Right kidney (tissue), 1 donor: Measurements from ENCODE around the gene PSMG4.
"Not testable (repeated sequence)": the region's sequence is repeated elsewhere in the genome, so short reads cannot be mapped to it uniquely, and the experiment has no call there.

Source experiments
- DNase-seq: peaks from one replicate; pipeline ENCODE4 v3.0.0-alpha.2; 2016

PSMG4 gene

DNA sequence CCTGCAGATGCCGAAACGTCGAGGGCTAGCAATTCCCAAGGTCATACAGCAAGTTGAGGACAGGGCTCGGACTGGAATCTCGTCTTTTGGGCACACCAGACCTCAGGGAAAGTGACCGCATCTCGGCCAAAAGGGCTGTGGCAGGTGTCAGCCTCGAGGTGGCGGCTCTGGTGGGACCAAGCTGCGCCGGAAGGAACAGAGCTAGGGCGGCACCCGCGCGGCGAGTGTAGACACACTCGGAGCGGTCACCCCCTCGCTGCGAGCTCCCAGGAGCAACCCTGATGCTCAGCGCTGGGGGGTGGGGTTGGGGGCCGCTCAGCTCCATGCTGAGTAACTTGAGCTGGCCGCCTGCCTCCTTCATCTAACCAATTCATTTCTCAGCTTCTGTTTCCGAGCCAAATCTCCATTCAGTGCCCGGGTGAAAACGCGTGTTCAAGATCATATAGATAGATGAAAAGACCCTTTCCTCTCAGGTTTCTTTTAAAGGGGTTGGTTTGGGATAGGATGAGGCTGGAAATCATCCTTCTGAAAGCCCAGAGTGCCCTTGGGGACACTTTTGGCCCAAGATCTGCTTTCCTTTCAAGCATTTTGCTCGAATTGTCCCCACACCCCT, 29.1 kb upstream of the PSMG4 start:
- DNase-seq: peak; percentile 75

DNA sequence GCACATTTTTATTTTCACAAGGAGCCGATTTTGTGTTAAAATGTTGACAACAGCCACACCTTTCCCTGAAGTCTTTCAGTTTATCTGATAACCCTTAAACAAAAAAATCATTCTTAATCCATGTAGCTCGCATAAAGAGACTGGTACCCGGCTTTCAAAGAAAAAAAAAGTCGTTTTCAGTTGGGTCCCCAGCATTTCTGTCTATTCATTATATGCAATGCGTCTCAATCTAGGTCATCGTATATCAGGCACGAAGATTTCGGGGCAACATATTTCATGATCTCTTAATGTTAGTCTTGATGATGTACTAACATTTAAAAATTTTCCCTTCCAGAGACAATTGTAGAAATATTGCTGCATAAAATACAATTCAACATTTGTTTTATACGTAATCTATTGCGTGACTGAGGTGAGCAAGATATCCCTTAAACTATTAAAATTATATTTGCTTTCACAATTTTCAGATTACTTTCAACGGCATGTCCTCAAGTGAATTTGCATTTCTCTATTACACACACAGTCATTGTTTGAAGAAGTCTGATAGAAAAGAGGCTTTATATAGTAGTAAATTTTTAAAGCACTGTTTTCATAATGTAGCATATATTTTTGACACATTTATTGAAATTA, 28.4 kb upstream of the PSMG4 start:
- DNase-seq: no peak

DNA sequence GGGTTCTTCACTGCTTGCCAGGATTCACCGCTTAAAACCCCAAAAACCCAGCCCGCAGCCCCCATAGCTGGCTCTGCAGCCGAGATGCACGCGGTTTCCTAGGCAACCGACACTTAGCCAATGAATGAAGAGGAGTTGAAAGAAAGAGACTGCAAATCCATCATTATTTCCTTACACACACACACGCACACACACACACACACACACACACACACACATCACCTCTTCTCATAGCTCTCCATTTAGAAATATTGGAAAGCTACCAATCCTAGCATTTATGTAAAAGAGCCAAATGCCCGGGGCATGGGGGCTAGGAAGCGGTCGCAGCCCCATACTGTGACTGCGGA, 27.9 kb upstream of the PSMG4 start:
- DNase-seq: no peak

DNA sequence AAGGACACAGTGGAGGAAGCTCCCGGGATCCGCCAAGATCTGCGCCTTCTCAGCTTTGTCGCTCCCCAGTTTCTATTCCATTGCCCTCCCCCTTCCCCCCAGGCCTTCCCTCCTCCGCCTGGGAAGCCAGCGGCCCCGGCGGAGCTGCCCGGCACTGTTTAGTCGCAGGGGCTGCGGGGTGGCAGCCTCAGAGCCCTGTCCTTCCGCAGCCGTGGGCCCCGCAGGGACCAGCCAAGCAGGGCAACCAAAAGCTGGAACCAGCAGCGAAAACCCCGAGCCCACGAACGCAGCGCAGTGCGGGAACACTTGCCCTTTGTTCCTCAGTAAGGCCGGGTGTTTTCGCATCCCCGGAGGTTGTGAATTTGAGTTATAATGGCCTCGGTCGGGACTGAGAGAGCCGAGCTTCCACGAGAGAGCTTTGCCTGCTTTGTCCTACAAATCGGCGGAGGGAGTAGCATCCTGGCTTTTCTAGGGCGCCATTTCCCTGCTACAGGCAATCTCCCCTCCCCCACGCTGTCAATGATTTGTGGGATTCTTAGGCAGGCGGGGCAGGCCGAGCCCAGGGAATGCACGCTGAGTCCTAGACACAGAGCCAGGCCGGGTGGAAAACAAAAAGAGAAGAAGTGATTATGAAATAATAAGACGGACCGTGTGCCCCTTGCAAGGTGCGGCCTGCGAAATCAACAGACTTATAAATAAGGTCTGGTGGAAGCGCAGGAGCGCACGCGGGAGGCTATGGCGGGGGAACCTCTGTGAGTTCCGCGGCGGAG, 27.3 kb upstream of the PSMG4 start:
- DNase-seq: peak; percentile 94

DNA sequence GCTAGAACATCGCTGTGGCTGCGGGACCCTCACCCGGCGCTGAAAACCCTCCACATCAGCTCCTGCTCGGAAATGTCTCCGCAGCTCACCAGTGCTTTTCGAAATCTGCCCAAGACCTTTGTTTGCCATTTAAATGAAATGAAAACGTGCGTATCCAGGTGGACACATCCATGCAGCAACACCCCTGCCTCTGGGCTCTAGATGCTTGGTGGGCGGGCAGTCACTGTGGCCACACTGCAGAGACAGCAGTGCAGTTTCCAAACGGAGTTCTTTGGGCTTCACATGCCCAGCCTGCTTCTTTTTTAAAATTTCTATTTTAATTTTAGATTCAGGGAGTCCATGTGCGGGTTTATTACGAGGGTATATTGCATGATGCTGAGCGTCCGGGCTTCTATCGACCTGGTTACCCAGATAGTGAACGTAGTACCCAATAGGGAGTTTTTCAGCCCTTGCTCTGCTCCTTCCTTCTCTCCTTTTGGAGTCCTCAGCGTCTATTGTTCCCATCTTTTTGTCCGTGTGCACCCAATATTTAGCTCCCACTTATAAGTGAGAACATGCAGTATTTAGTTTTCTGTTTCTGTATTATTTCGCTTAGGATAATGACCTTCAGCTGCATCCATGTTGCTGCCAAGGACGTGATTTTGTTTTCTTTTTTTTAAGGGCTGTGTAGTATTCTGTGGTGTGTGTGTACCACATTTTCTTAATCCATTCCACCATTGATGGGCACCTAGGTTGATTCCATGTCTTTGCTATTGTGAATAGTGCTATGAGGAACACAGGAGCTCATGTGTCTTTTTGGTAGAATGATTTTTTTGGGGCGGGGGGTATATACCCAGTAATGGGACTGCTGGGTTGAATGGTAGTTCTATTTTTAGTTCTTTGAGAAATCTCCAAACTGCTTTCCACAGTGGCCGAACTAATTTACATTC, 26.5 kb upstream of the PSMG4 start:
- no peak for DNase-seq

DNA sequence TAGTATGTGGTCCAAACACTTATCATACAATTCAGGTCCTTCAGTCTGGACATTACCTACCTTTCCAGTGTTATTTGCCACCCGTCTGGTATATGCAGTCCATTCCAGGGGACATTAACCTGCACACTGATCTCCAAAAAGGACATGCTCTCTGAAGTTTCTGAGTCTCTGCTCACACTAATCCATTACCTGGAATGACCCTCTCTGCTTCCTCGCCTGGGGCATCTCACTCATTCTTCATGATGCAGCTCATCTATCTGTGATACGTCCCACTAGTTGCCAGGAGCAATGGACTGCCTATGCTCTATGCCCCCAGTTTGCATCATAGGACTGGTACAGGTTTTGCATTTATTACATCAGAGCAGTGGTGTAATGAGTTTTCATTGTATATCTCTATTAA, 25.4 kb upstream of the PSMG4 start:
- no peak for DNase-seq

DNA sequence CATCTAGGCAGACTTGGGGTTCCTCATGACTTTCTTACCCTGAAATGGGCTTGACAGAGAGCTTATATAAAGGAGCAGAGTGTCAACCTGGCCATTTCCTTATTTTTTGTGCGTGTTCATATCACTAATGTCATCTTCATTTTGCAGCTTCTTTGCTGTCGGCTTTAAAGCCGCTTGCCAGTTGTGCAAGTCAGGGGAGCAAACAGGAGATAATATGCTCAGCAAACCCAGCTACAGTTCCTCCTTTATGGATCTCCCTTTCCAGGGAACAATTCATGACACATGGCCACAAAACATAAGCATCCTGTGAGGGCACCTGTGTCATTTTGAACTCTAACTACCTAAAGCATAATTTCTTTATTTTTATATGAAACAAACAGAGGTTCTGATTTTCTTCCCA, 24.8 kb upstream of the PSMG4 start:
- no peak for DNase-seq

DNA sequence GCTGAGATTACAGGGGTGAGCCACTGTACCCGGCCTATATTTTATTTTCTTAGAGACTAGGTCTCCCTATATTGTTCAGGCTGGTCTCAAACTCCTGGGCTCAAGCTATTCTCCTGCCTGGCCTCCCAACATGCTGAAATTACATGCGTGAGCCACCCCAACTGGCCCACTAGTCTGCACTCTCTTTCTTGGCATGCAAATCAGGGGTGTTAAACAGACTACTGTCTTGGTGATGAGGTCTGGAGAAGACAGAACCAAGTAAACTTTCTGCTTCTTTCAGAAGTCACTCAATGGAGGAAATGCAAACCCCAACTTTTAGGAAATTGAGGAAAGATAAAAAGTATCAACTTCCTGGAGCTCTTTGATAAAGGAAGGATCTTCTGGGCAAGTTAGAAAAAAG, 23.3 kb upstream of the PSMG4 start:
- no peak for DNase-seq

DNA sequence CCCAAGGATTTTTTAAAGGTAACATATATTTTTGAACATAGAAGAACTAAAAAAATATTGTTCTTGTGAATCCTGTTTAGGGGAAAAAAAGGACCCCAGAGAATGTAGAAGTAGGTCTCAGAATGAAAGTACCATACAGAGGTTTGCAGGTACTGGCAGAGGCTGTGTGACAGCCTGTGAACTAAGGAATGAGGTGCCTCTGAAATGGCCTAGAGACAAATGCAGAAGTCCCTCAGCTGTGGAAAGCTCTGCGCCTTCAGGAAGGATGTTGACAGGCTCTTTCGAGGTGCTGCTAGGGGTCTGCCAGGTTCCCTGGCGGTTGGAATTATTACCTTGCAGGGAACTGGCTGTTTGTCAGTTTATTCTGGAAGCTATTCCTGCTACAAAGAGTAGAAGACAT, 22.7 kb upstream of the PSMG4 start:
- DNase-seq: no peak

DNA sequence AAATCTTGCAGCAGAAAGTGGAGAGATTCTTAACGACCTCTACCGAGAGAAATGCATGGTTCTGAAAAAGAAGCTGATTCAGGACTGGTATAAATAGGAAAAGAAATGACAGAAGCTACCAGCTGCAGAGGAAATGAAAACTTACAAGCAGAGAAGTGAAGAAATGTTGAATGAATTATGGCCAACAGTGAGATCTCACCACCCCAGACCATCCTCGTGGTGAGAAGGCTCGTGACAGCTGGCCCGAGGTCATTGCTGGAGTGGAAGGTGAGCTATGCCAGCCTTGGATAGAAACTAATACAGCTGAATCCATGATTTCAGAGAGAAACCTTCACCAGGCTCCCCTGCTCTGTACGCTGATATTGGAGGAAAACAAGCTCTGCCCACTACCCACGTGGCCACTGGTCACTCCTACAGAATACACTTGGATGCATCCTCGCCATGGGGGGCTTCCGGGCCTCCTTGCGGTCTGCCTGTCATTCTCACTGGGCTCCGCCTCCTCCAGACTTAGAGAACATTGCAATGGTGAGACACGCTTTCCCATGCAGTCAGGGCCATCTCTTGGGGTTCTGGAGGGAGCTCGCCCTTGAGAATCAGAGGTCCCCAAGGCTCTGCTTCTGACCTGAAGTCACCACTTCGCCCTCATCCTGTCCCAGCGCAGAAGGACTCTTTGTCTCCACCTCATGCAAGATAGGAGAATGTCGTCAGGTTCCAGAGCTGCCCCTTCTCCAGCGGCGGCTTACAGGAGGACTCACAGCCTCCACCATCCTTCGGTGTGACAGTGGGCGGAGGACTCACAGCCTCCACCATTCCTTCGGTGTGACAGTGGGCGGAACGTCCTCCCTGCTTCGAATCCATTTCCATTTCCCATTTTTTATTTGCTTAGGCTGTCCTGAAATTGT, 20.7 kb upstream of the PSMG4 start:
- no peak for DNase-seq

DNA sequence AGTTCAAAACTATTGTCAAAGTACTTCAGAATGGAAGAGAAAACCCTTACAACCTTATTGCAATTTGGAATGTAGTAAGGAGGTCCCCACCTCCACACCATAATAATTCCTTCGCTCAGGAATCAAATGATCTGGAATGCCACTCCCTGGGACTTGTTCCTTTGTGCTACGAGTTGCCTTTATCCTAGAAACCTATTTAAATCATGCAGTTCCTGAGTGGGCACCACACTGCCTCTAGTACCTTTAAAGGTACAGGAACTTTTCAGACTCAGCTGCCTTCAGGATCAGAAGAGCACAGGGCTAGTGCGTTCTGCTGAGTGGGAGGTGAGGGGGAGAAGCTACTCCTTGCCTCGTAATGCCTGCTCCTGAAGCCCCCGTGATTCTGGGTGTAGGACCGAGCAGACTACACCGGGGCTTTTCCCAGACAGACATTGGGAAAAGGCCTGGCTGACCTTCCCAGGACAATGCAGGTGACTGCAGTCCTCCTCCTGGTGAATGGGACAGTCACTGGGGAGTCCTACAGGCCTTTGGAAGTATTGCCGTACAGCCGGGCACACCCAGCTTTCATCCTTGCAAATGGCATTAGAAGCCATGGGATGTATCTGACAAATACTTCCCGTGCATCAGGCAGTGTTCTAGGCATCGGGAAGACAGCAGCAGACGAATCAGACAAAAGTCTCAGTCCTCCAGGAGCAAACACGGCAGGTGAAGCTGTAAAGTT, 19.5 kb upstream of the PSMG4 start:
- DNase-seq: no peak

DNA sequence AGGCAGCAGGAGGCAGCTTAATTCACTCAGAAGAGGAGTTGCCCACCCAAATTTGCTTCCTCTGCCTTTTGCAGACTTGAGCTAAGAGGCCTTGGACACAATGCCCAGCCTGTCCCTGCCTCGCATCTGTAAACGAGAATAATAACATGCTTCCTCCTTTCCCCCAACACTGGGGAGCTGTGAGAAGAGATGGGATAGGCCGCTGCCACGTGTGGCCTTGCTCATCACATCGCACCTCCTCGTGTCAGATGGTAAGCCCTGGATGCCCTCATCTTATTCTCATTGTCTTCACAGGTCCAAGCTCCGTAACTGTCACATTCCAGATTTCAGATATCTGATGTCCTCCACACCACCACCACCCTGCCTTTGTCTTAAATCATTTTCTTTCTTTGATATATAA, 18.2 kb upstream of the PSMG4 start:
- no peak for DNase-seq

DNA sequence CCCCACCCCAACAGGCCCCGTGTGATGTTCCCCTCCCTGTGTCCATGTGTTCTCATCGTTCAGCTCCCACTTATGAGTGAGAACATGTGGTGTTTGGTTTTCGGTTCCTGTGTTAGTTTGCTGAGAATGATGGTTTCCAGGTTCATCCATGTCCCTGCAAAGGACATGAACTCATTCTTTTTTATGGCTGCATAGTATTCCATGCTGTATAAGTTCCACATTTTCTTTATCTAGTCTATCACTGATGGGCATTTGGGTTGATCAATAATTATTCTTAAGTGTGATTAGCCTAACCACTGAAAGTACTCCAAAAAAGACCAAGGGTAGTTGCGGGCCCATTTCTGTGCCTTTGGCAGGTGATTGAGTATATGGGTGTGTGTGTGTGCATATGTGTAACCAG, 17.0 kb upstream of the PSMG4 start:
- not testable (repeated sequence) for DNase-seq

DNA sequence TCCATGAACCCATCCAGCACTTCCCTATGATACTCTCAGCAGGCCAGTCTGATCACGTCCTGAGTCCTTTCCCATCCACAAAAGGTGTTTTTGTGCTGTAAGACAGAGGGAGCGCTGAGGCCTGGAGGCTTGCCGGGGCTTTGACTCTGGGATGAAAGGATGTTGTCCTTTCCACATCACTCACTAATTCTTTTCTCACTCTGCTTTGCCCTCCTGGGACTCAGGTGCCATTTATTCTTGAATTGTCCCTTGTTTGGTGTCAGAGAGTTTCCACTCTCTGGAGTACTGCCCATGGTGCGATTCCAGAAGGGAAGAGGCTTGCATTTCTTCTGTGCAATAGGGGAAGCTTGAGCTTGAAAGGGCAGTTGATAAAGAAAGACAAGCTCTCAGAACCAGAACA, 16.0 kb upstream of the PSMG4 start:
- no peak for DNase-seq

DNA sequence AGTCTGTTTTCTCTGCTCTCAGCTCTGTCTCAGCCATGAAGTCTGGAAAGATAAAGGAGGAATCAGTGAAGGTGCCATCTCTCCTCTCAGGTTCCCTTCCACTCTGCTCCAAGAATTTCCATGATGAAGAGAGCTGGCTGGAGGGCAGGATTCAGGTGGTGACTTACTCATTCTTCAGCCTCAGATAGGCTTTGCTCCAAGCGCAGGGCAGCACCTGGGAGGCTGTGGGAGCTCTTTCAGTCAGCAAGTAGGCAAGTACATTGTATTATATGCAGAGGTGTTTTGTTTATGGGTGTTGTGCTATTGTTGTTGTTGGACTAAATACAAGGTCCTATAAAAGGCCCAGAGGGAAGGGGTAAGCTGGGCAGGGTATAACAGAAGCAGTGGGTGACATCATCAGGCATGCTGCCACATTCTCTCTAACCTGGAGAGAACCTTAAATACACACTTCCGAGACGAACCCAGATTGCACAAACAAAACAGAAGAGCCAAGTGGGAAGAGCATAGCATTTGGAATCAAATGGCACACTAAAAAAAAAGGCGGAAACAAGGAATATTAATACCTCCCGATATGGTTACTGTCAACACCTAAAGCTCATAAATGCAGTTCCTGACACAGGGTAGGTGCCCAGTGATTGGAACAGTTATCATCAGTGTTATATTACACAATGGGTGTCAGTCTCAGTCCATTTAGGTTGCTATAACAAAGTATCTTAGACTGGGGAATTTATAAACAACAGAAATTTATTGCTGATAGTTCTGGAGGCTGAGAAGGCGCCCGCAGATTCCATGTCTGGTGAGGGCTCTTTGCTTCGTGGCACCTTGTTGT, 14.5 kb upstream of the PSMG4 start:
- DNase-seq: no peak

DNA sequence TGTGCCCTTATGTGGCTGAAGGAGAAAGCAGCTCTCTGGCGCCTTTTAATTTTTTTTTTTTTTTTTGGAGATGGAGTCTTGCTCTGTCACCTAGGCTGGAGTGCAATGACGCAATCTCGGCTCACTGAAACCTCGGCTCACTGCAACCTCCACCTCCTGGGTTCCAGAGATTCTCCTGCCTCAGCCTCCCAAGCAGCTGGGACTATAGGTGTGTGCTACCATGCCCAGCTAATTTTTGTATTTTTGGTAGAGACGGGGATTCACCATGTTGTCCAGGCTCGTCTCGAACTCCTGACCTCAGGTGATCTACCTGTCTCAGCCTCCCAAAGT, 13.9 kb upstream of the PSMG4 start:
- not testable (repeated sequence) for DNase-seq

DNA sequence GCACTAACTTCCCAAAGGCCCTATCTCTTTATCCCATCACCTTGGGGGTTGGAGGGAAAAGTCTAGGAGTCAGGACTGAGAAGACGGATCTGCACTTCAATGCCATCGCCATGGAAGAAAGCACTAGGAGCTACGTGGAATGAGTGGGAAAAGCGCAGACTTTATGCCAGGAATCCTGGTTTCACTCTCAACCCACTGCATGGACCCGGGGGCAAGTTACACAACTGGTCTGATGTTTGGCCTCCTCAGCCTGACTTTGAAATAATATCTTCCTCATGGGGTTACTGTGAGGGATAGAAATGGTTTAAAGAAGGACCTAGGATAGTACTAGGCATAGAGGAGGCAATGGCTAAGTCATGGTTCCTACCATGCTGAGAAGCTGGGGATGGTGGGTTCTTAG, 13.5 kb upstream of the PSMG4 start:
- no peak for DNase-seq

DNA sequence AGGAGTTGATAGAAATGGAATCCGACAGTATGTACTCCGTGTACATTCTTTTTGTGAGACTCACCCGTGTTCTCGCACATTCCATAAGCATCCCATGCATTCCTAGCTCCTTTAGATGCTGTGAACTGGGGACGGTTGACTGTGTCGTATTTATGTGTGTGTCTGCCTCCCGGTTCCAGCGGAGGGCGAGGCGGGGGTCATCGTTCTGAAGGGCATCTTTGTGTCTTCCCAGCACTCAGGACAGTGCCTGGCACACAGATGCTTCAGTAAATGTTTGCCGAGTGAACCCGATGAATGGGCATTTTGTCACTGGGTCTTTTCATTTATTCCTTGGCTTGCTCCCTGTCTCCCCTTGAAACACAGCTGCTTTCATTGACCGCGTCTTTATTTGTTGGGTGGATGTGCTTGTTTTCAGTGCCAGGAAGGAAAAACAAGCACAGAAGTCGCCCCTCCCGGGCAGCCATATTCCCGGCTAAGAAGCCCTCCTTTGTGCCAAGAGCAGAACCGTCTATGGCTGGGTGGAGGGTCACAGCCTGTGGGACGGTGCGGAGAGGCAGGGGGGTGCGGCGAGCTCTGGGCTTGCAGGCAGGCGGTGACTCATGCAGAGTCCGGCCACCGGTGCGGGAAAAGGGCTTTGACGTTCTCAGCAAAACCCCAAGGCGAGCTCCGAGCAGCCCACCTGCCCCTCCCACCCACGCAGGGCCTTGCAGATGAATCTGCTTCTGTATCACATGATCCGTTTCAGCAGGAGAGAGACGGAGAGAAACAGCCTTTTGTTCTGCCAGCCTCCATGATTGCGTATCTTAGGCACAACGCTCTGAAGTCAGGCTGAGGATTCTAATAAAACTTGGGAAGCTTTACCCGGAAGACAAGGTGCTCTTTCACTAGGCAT, 11.2 kb upstream of the PSMG4 start:
- peak; percentile 80 for DNase-seq

DNA sequence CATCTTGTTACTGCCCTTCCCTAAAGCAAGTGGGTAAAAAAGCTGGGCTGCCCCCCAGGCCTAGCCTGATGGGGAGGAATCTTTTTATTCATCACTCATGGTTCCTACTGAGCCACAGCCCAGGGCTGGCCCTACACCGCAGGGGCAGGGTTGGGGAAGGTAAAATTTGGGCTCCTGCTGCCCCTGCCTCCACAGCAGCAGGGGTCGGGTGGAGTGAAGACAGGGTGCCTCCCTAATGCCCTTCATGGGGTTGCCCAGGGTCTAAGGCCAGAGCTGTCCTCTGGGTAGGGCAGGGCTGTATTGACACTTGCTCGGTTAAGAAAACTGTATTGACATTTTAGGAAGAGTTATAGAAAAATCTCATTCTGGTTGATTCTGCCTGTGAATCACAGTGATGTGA, 8.9 kb upstream of the PSMG4 start:
- DNase-seq: no peak
